Coronary artery (tissue), 2 donors: ENCODE measurements around the gene SLPI.

ENCODE experiments used
- DNase-seq: peaks from one replicate; pipeline ENCODE4 v3.0.0-alpha.2; 2017; ENCODE audit warnings: low spot score
- H3K27ac ChIP-seq, 2 donors: fragments of 200-600 bp; sonication (generic); one replicate each; pipeline ENCODE4 v1.5.1; 2016 to 2019
- H3K4me3 ChIP-seq: fragments of 200-600 bp; sonication (generic); 2 replicates; pipeline ENCODE4 v1.5.1; 2016; ENCODE audit warnings: mild to moderate bottlenecking, moderate library complexity
- CTCF ChIP-seq: fragments of 200-600 bp; sonication (generic); IDR thresholded peaks from one replicate; pipeline ENCODE4 v1.5.1; 2019; ENCODE audit warnings: antibody characterized with exemption

SLPI gene

GRCh38 chr20:45294659-45295058 is 40.3 kb upstream of the SLPI start:
- DNase-seq = no peak
- no peak overlapping the region for H3K27ac ChIP-seq
- TF ChIP-seq CTCF = no peak
- H3K4me3 ChIP-seq = no peak overlapping the region

GRCh38 chr20:45294003-45294368 is 39.6 kb upstream of the SLPI start:
- peak overlapping the region; percentile 71 for H3K4me3 ChIP-seq
- DNase-seq = no peak
- no peak overlapping the region for H3K27ac ChIP-seq
- TF ChIP-seq CTCF = no peak

- Histone ChIP-seq H3K27ac (peak overlapping the region in 1 of 2 donors; percentile 60), H3K4me3 (peak overlapping the region; percentile 71)
- peak; percentile 82 for DNase-seq
- peak; percentile 97 for TF ChIP-seq CTCF
Observed at GRCh38 chr20:45293041-45294002, 39.0 kb upstream of the SLPI start.

- no peak overlapping the region for H3K4me3 ChIP-seq
- TF ChIP-seq CTCF = no peak
- H3K27ac ChIP-seq = no peak overlapping the region
- no peak for DNase-seq
Observed at GRCh38 chr20:45292343-45292742, 38.0 kb upstream of the SLPI start.

GRCh38 chr20:45291526-45291925 is 37.2 kb upstream of the SLPI start:
- DNase-seq = no peak
- Histone ChIP-seq H3K27ac (no peak overlapping the region), H3K4me3 (no peak overlapping the region)
- TF ChIP-seq CTCF = no peak

GRCh38 chr20:45290677-45291355 is 36.5 kb upstream of the SLPI start:
- peak; percentile 78 for DNase-seq
- no peak overlapping the region for H3K27ac ChIP-seq
- peak; percentile 44 for TF ChIP-seq CTCF
- no peak overlapping the region for H3K4me3 ChIP-seq
